Fibroblast of villous mesenchyme (primary cell): ENCODE data around the gene MRPL18. TPM values are rescaled to one million over a fixed set of nuclear protein-coding genes. Genes with fewer than 3 reads are reported as not detected.

Source experiments
- DNase-seq: peaks from one replicate; pipeline ENCODE4 v3.0.0-alpha.2; 2010; ENCODE audit warnings: low read depth
- H3K4me3 ChIP-seq: 2 replicates; pipeline ENCODE4 v1.5.1; 2011; ENCODE audit warnings: low read depth, mild to moderate bottlenecking, low read length
- total RNA-seq: library from RNA; depleted of rRNA; stranded (reverse); fragments of >200 nt; gene quantifications from 2 replicates; pipeline ENCODE4 v1.2.3, GENCODE V29; 2012
- TF ChIP-seq, protein P1 (sequence below): IDR thresholded peaks from 2 replicates; pipeline ENCODE4 v1.5.1; 2012; ENCODE audit warnings: low read depth, mild to moderate bottlenecking, low read length; ENCODE audit not compliant: insufficient read depth

The MRPL18 gene
- total RNA-seq, 1 donor: 107 TPM

DNA sequence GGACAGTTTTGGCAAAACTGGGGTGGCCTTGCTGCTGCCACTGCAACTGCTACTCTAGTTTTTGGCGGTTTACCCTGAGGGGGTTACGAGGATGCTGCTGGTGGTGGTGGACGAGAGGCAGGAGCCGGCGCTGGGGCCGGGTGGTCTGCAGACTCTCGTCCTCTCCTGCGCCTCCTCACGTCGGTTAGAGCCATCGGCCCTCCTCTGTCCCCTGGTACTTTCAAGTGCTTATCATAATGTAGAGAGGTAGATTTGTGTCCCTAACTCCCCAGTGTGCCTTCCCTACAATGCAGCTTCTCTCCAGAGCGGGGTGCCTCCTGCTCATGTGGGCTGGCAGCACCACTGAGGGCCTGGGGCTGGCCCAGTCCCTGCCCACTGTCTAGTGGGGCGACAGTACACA lies 35.7 kb downstream of the MRPL18 start:
- DNase-seq: no peak
- TF ChIP-seq, protein P1, sequence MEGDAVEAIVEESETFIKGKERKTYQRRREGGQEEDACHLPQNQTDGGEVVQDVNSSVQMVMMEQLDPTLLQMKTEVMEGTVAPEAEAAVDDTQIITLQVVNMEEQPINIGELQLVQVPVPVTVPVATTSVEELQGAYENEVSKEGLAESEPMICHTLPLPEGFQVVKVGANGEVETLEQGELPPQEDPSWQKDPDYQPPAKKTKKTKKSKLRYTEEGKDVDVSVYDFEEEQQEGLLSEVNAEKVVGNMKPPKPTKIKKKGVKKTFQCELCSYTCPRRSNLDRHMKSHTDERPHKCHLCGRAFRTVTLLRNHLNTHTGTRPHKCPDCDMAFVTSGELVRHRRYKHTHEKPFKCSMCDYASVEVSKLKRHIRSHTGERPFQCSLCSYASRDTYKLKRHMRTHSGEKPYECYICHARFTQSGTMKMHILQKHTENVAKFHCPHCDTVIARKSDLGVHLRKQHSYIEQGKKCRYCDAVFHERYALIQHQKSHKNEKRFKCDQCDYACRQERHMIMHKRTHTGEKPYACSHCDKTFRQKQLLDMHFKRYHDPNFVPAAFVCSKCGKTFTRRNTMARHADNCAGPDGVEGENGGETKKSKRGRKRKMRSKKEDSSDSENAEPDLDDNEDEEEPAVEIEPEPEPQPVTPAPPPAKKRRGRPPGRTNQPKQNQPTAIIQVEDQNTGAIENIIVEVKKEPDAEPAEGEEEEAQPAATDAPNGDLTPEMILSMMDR: no peak

DNA sequence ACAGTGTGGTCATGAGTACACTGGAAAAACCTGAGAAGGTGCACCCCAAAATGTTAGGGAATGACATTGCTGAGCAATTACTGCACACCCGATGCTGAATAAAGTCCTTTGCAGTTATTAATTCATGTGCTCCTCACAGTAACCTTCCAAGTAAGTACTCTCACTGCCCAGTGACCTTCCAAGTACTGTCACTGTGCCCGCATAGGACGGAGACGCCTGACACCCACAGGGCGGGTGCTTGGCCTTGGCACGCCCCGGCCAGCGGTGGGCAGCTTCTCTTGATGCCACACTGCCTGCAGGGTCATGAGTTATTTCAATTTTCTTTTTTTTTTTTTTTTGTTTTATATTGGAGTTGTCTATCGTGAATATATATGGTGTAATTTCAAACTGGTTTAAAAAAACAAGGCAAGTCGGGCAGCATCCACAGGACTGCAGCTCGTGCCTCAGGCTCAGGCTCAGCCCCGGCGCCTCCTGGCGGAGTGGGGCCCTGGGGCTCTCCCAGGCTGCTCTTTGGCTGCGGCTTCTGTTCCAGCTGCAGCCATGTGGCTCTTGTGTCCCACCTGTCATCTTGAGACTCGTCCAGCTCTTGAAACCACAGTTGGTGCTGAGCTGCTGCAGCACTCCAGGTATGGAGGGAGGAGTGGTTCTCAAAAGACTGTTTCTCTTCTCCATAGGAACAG lies 36.8 kb downstream of the MRPL18 start:
- TF ChIP-seq, protein P1: peak; percentile 4
- no peak for DNase-seq

More for the DNA sequence above, 35.7 kb downstream of the MRPL18 start:
- no peak overlapping the region for H3K4me3 ChIP-seq

DNA sequence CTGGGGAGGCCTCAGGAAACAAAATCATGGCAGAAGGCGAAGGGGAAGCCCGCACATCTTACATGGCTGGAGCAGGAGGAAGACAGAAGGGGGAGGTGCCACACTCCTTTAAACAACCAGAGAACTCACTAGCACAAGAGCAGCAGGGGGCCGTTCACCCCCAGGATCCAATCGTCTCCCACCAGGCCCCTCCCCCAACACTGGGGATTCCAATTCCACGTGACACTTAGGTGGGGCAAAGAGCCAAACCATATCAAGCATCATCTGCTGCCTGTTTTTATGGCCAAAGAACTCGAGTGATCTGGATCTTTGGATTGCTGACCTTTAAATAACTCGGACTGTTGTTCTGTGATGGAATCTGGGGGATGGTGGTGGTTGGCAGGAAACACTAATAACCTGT lies 37.8 kb downstream of the MRPL18 start:
- TF ChIP-seq, protein P1: no peak
- no peak overlapping the region for H3K4me3 ChIP-seq
- DNase-seq: no peak

More for the DNA sequence above, 36.8 kb downstream of the MRPL18 start:
- H3K4me3 ChIP-seq: no peak overlapping the region

DNA sequence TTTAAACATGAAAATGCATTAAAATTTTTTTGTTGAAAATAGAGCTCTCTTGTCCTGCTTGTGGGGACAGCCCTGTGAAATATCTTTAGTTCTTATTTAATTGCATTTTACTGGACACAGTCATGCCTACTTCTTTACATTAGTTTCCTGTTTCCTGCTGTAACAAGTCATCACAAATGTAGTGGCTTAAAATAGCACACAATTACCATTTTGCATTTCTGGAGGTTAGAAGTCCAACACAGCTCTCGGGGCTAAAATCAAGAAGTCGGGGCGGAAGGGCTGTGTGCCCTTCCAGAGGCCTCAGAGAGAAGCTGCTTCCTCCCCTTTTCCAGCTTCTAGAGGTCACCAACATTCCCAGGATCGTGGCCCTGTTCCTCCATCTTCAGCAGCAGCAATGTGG lies 39.3 kb downstream of the MRPL18 start:
- no peak overlapping the region for H3K4me3 ChIP-seq
- DNase-seq: no peak
- TF ChIP-seq, protein P1: no peak

DNA sequence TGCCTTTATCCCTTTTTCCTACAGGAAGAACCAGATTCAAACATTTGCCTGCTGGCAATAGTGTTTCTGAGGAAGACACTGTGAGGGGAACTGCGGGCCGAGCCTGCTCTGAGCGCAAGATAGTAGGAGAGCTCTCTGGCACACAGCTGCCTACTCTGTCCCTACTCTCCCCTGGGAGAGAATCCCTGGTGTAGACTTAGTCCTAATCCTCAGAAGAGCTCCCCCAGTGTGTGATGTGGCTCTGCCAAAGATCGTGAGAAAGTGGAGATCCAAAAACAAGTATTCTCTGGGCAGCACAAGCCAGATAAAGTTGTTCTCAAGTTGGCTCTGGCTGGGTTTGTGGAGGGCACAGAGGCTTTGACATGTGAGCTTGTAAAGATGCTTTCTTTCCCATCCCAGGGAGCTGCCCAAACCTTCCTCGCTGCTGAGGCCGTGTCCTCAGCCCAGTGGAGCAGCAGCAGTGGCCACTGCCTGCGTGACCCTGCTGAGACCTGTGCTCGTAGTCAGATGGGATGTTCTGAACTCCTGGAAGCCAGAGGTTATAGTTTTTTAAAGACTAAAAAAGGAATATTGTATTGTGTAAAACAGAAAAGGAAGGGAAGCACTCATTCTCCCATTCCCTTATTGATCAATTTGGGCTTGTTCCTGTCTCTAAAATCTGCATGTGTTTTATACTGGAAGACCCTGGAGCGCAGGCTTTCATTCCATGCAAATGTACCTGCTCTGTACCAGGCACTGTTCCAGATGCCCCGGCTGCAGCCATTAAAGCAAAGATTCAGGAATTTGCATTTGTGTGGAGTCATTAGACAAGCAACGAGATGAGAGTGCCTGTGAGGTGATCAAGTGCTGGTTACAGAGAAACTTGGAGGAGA lies 40.5 kb downstream of the MRPL18 start:
- no peak for DNase-seq
- no peak overlapping the region for H3K4me3 ChIP-seq
- TF ChIP-seq, protein P1: no peak

DNA sequence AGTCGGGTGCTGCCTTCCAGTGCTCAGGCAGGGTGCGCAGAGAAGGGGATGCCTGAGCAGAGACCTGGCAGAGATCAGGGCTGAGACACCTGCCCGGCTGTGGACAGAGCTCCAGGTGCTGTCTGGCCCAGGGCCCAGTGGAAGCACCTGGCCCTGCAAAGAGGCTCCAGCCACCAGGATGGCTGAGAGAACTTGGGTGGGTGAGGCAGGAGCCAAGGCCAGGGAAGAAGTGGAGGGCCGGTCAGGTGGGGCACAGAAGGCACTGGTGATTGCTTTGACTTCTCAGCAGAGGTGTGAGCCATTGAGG lies 41.1 kb downstream of the MRPL18 start:
- TF ChIP-seq, protein P1: no peak
- H3K4me3 ChIP-seq: no peak overlapping the region
- DNase-seq: no peak

DNA sequence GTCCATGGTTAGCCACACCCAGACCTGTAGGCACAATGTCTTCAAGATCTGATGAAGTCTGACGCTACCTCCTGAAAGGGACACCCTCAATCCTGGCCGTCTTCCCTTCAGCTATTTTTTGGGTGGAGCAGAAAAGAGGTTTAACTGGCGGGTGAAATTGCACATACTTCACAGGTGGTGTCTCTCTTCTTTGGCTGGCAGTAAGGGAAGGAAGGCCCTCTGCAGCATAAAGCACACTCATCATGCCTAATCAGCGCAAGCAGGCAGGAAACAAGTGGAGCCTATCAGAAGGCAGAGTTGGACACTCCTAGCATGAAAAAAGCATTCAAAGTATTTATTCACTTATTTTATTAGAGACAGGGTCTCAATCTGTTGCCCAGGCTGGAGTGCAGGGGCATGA lies 42.7 kb downstream of the MRPL18 start:
- DNase-seq: no peak
- no peak overlapping the region for H3K4me3 ChIP-seq
- TF ChIP-seq, protein P1: no peak
